Kasumi-1 (cell line): ENCODE results near the gene DRC7.
A peak's percentile ranks its signal among the peaks of the same experiment; 100 is the strongest.
"Not testable (repeated sequence)": the region's sequence is repeated elsewhere in the genome, so short reads cannot be mapped to it uniquely, and the experiment has no call there.

Experiments
- DNase-seq, 2 experiments: peaks; one replicate each; lab custom pipeline; 2025; lab: John Stamatoyannopoulos, UW

DRC7 gene

GRCh38 chr16:57713596-57713995, 19.0 kb downstream of the DRC7 start:
- no peak for DNase-seq

DNA sequence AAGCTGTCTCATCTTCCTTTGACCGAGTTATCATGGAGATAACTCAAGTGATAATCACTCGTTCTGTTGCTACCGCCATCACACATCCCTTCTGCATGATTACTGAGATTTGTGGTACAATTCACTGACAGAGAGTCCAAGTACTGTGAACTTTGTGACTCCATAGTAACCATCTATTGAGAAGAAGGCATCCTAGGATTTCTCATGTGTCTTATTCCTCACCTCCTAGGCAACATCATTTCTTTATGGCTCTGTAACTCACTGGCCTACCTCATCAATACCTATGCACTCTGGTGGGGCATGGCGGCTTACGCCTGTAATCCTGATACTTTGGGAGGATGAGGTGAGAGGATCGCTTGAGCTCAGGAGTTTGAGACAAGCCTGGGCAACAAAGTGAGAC, 19.4 kb downstream of the DRC7 start:
- DNase-seq = no peak

GRCh38 chr16:57720142-57720575, 25.6 kb downstream of the DRC7 start:
- peak; percentile 62 to 65 for DNase-seq

- DNase-seq = no peak
Measured at GRCh38 chr16:57721356-57722209, 27.0 kb downstream of the DRC7 start.

DNA sequence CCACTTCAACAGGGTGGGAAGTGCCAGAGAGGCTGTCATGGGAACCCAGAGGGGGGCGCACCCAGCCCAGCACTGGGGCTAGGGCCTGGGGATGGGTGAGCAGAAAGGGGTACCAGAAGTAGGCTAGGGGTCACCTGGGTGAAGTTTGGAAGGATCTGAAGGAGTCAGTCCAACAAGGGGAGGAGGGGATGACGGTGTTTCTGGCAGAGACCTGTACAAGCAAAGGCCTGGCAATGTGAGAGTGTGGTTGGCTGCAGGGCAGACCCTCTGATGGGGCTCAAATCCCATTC, 27.5 kb downstream of the DRC7 start:
- no peak for DNase-seq

GRCh38 chr16:57722651-57723050, 28.0 kb downstream of the DRC7 start:
- no peak for DNase-seq

- no peak for DNase-seq
Measured at GRCh38 chr16:57723170-57723569, 28.6 kb downstream of the DRC7 start.

GRCh38 chr16:57724531-57724930, 29.9 kb downstream of the DRC7 start:
- no peak for DNase-seq

DNA sequence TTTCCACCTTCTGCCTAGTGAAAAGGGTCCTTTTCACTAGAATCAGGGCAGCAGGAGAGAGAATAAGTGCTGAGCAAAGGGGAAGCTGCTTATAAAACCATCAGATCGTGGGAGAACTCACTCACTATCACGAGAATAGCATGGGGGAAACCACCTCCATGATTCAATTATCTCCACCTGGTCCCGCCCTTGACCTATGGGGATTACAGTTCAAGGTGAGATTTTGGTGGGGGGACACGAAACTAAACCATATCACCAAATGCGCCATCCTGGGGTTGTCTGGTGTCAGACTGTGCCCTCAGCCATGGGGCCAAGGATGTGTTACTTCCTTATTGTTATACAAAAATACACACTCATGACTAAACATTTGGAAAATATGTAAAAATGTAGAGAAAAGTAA, 30.5 kb downstream of the DRC7 start:
- DNase-seq = no peak

DNA sequence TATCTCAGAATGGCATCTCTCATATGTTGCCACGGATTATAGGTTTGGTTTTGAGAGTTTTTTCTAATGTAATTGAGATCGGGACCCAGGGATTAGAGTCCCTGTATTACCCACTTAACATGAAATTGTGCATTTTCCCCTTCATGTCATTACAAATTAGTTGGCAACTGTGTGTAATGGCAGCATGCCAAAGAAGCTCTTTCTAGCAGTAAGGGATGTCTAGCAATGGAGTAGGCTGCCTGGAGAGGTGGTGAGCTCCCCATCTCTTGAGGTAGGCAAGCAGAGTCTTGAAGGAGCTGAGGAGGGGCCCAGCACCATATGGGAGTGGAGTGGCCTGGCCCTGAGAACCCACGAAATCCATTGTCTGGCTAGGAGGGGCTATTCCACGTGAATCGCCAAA, 30.9 kb downstream of the DRC7 start:
- DNase-seq = no peak

- DNase-seq = no peak
Measured at GRCh38 chr16:57725976-57726375, 31.4 kb downstream of the DRC7 start.

GRCh38 chr16:57726433-57726947, 31.9 kb downstream of the DRC7 start:
- no peak for DNase-seq

- DNase-seq = no peak
Measured at GRCh38 chr16:57727610-57728009, 33.0 kb downstream of the DRC7 start.

DNA sequence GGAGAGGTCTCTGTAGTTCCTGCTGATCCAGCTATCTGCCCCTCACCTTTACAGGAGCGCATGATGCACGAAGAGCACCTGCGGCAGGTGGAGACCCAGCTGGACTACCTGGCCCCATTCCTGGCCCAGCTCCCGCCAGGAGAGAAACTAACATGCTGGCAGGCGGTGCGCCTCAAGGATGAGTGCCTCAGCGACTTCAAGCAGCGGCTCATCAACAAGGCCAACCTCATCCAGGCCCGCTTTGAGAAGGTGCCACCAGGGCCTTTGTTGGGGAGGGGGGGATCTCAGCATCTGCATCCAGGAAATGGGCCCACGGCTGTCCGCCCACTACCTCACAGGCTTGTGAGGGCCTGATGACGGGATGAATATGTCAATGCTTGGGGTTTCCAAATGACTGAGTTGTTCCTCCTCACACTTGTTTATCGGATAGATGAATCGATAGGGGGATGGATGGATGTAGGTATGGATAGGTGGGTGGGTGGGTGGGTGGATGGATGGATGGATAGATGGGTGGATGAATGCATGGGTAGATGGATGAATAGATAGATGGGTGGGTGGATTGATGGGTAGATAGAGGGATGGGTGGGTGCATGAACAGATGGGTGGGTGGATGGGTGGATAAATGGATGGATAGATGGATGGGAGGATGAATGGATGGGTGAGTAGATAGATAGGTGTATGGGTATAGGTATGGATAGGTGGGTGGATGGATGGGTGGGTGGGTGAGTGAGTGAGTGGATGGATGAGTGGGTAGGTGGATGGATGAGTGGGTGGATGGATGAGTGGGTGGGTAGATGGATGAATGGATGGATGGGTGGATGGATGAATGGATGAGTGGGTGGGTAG, 34.0 kb downstream of the DRC7 start:
- DNase-seq = no peak

GRCh38 chr16:57729182-57729484, 34.5 kb downstream of the DRC7 start:
- DNase-seq = no peak

DNA sequence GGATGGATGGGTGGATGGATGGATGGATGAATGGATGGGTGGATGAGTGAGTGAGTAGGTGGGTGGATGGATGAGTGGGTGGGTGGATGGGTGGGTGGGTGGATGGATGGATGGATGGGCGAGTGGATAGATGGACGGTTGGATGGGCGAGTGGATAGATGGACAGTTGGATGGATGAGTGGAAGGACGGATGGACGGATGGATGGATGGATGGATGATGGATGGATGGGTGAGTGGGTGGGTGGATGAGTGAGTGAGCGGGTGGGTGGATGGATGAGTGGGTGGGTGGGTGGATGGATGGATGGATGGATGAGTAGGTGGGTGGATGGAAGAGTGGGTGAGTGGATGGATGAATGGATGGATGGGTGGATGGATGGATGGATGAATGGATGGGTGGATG, 35.2 kb downstream of the DRC7 start:
- DNase-seq = not testable (repeated sequence)

DNA sequence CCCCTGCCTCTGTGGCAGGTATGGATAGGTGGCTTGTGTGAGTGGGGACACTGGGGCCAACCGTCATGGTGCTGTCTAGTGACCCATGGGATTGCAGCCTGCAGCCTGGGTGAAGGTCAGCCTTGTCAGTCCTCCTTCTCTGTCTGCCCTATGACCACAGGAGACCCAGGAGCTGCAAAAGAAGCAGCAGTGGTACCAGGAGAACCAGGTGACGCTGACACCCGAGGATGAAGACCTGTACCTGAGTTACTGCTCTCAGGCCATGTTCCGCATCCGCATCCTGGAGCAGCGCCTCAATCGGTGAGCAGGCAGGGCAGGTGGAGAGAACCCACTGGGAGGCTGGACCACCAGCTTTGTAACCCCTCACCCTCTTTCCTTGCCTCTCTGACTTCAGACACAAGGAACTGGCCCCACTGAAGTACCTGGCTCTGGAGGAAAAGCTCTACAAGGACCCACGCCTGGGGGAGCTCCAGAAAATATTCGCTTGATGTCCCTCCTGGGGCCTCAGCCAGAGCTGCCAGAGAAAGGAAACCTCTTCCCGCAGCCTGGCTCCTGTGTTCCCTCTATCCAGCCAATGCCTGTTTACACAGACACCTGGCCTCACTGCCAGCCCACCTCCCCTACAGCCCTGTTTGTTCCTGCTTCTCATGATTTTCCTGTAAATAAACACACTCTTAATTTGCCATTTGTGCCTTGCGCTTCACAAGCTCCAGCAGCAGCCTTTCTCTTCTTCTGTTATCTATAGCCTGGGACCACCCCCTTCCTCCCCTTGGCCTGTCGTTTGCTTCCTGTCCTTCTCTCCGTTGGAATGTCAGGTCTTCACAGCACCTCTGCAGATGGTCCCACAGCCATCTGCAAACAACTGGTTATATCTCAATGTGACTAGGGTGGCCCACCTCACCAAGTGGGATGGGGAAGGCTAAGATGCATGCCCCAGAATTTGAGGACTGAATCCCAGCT, 36.4 kb downstream of the DRC7 start:
- no peak for DNase-seq

DNA sequence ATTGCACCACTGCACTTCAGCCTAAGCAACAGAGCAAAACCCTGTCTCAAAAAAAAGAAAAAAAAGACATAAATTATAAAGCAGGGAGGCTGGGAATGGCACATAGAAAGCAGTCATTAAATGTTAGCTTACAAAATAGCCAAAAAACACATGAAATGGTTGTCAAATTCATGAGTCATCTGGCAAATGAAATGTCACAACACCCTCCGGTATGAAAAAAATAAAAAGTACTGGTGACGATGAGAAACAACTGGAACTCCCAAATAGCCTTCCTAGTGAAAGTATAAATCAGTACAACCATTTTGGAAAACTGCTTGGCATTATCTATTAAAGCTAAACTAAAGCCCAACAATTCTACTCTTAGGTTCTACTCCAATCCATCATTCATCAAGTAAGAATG, 37.4 kb downstream of the DRC7 start:
- no peak for DNase-seq

DNA sequence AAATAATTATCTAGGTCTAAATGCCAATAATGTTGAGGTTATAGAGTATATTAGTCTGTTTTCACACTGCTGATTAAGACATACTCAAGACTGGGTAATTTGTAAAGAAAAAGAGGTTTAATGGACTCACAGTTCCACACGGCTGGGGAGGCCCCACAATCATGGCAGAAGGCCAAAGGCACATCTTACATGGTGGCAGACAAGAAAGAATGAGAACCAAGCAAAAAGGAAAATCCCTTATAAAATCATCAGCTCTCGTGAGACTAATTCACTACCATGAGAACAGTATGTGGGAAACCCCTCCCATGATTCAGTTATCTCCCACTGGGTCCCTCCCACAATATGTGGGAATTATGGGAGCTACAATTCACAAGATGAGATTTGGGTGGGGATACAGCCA, 38.1 kb downstream of the DRC7 start:
- DNase-seq = no peak

GRCh38 chr16:57734308-57734924, 39.8 kb downstream of the DRC7 start:
- no peak for DNase-seq

DNA sequence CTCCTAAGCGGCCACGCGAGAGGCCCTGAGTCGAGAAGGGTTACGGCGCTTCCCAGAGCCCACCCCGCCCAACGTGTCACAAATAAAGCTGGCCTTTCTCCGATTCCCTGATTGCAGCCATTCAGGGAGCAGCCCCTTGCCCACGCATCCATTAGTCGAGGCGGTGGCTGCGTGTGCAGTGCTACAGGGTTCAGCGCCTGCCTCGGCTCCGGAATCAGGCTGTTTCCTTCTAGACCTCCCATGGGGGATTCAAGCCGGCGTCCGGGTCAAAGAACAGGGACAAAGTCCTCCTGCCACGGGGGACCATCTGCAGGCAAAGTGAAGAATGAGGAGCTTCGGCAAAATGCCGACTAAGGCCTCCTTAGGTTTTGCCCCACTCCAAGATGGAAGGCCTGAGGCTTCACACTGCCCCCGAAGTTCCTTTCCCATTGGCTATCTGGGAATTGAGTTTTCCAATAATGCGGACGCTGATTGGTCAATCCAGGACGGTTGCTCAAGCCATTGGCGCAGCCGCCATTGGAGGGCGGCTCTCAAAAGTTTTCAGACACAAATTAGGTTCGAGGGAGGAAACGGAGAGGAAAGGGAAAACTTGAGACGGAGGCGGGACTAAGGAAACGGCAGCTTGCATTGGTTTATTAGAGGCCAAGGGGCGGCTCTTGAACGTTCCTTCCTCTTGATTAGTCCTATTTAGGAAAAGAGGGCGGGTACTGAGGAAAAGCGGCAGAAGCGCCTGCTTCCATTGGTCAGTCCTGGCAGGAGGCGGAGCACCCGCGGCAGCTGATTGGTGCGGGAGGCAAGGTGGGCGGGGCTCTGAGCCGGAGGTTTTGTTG, 40.5 kb downstream of the DRC7 start:
- peak; percentile 100 for DNase-seq
